AG09319 (cell line): ENCODE data around the gene PARPBP.
"Not testable (repeated sequence)": the region's sequence is repeated elsewhere in the genome, so short reads cannot be mapped to it uniquely, and the experiment has no call there.

ENCODE experiments used
- DNase-seq: peaks from one replicate; pipeline ENCODE4 v3.0.0-alpha.2; 2010; ENCODE audit warnings: low read depth; ENCODE audit errors: extremely low read depth
- CTCF ChIP-seq: IDR thresholded peaks from 2 replicates; pipeline ENCODE4 v1.5.1; 2011; ENCODE audit warnings: low read depth, mild to moderate bottlenecking, inconsistent platforms, low read length, moderate library complexity

Gene PARPBP

DNA sequence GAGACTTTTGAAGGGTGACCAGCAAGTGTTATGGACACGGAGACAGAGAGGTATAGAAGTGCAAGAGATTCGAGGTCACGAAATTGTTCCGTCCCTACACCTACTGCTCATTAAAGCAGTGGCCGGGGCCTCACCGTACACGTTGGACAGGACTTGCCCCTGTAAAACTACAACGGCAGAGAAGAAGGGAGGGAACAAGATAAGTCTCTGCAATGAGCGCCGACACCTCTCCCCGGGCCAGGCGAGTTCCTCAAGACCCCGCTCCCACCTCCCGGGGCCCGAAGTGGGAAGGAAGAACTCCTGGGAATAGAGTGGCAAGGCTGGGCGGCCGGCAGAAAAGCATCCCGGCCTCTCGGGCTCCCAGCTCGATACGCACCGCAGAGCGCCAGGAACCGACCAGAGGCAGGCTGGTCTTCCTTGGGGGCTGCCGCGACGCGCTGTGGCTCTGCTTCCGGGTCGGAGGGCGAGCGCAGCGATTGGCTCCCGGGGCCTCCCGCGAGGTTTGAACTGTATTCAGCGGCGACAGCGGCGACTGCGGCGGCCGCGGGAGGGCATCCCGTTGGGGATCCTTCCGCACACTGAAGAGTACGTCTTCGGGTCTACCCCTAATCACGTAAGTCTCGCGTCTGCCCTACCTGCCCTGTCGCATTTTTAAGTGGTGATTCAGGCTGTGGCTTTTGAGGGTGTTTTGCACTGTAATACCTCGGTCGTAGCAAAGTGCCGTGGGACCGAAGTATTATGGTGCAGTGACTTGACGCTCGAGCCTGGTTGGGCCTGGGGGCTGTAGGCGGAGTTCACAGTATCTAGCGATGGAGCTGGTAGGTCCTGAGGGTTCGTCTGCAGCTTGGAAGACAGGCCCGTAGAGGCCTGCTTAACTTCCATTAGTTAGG is at the start of gene PARPBP, which contains the start of gene NUP37:
PARPBP (plus strand) TSS at position 510 of the 890 bp plus-strand sequence. CDS start 3,706 bp downstream, outside the sequence.
NUP37 (minus strand) TSS at position 441 of the 890 bp plus-strand sequence. CDS start 1,596 bp downstream, outside the sequence.
- peak; percentile 49 for DNase-seq
- TF ChIP-seq CTCF = peak; percentile 22

- not testable (repeated sequence) for DNase-seq
Observed at GRCh38 chr12:102072092-102072491, 47.9 kb upstream of the PARPBP start.

DNA sequence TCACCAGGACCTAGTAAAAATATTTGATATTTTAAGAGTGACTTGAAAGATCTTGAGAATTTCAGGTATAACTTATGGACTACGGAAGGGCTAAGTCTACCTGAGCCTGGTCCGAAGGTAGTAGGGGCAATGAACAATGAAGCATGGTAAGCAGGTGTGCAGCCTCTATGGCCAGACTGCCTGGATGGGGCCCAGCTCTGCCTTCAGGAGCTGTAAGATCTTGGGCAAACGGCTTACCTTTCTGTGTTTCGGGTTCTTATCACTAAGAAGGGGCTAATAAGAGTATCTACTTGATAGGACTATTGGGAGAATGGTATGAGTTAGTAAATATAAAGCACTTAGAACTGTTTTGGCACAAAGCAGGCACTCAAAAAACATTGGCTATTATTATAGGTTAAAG is 39.1 kb upstream of the PARPBP start:
- no peak for TF ChIP-seq CTCF

GRCh38 chr12:102089228-102089835 is 30.7 kb upstream of the PARPBP start:
- DNase-seq = not testable (repeated sequence)

More for the DNA sequence above, 39.1 kb upstream of the PARPBP start:
- DNase-seq = no peak

DNA sequence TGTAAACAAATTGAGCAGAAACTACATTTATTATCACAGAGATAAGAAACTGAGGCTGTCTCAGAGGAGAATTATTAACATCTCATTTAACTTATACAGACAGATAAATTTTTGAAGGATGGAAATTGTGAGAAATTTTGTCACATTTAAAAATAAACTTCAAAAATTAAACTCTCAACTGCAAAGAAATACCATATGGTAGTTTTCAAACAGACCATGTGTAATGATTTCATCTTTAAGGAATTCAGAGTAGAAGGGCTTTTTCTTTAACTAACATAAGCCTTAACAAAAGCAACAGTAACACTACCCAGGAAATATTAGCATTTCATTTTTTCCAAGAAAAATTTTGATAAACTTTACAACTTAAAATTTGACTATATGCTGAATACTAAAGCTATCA is 26.7 kb upstream of the PARPBP start:
- DNase-seq = no peak
- no peak for TF ChIP-seq CTCF

DNA sequence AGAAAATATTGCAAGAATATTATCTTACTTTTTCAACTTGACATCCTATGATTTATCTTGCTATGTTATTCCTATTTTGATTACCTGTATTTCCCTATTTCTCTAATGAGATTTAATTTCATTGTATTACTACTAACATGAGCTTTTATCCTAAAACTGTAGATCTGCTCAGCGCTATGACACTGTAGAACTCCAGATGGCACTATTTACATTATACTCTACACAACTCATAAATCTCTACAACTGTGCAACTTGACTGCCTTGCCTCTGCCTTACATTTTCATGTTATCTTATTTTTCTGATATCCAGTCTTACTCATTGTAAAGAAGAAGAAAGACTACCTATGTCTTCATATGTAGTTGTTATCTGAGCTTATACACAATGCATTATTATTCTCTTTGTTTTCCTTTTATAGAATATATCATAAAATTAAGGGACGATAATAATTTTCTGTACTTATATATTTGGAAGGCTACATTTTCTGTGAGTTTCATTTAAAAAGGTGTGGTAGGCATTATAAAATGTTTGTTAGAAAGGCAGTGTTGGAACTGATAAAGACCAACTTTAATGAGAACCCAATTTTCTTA is 24.2 kb upstream of the PARPBP start:
- DNase-seq = no peak
- peak; percentile 65 for TF ChIP-seq CTCF

DNA sequence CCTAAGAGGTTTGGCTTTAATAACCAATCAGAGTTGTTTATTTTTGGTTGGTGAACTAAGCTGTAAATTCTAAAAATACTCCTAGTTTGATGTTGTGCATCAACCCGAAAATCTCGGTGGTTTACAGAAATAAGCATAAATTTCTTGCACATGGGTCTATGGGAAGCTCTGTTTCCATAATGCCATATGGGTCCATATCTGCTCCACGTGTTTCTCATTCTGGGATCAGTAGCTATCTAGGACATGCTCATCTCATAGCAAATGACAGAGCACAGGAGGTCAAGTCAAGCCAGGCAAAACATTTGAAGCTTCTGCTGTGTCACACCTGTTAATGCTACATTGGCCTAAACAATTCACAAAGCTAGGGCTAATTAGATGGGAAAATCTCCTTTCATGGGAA is 23.1 kb upstream of the PARPBP start:
- TF ChIP-seq CTCF = no peak
- no peak for DNase-seq

DNA sequence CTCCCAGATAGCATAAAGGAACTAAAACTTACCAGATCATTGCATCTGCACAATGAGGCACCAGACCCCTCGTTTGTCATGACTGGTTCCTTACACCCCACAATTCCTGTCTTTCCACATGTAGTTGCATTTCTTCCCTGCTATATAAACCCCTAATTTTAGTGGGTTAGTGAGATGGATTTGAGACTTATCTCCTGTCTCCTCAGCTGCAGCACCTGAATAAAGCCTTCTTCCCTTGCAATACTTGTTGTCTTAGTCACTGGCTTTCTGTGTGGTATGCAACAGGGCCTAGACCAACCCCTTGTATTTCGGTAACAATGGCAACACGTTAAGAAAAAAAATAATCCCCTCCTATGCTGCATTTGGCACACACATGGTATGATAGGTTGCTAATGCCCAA is 13.1 kb upstream of the PARPBP start:
- DNase-seq = no peak
- no peak for TF ChIP-seq CTCF
